ENCODE measurements around the gene GJA3.

GJA3 gene

GRCh38 chr13:20198781-20199180, 37.9 kb upstream of the GJA3 start:
- TF ChIP-seq POLR2AphosphoS5 (IDR thresholded peaks at IDR 0.05; ENCODE audit: low read depth, low read length): no peak
- TF ChIP-seq TAF1 (IDR thresholded peaks at IDR 0.05; ENCODE audit: borderline replicate concordance, insufficient read depth, low read length): no peak
- no peak for TF ChIP-seq REST (IDR thresholded peaks at IDR 0.05; ENCODE audit: insufficient read depth in 1 of 2, low read depth in 2 of 2, low read length in 2 of 2)
- TF ChIP-seq SIN3A (IDR thresholded peaks at IDR 0.05; ENCODE audit: borderline replicate concordance, insufficient read depth, low read length): no peak
- TF ChIP-seq FOXP2 (optimal IDR thresholded peaks at IDR 0.05; ENCODE audit: borderline replicate concordance, extremely low read depth, extremely low read length, insufficient read depth): no peak

- TF ChIP-seq FOXP2 (optimal IDR thresholded peaks at IDR 0.05; ENCODE audit: borderline replicate concordance, extremely low read depth, extremely low read length, insufficient read depth) (no peak), TAF1 (IDR thresholded peaks at IDR 0.05; ENCODE audit: borderline replicate concordance, insufficient read depth, low read length) (no peak), POLR2AphosphoS5 (IDR thresholded peaks at IDR 0.05; ENCODE audit: low read depth, low read length) (no peak), SIN3A (IDR thresholded peaks at IDR 0.05; ENCODE audit: borderline replicate concordance, insufficient read depth, low read length) (no peak), REST (IDR thresholded peaks at IDR 0.05; ENCODE audit: insufficient read depth in 1 of 2, low read depth in 2 of 2, low read length in 2 of 2) (no peak)
Observed at GRCh38 chr13:20197361-20197834, 36.5 kb upstream of the GJA3 start.

GRCh38 chr13:20195801-20196200, 34.9 kb upstream of the GJA3 start:
- TF ChIP-seq TAF1 (IDR thresholded peaks at IDR 0.05; ENCODE audit: borderline replicate concordance, insufficient read depth, low read length): no peak
- TF ChIP-seq FOXP2 (optimal IDR thresholded peaks at IDR 0.05; ENCODE audit: borderline replicate concordance, extremely low read depth, extremely low read length, insufficient read depth): no peak
- TF ChIP-seq SIN3A (IDR thresholded peaks at IDR 0.05; ENCODE audit: borderline replicate concordance, insufficient read depth, low read length): no peak
- TF ChIP-seq REST (IDR thresholded peaks at IDR 0.05; ENCODE audit: insufficient read depth in 1 of 2, low read depth in 2 of 2, low read length in 2 of 2): no peak
- no peak for TF ChIP-seq POLR2AphosphoS5 (IDR thresholded peaks at IDR 0.05; ENCODE audit: low read depth, low read length)

- TF ChIP-seq REST (IDR thresholded peaks at IDR 0.05; ENCODE audit: insufficient read depth in 1 of 2, low read depth in 2 of 2, low read length in 2 of 2) (no peak), POLR2AphosphoS5 (IDR thresholded peaks at IDR 0.05; ENCODE audit: low read depth, low read length) (no peak)
Observed at GRCh38 chr13:20193907-20194631, 33.2 kb upstream of the GJA3 start.
